ENCODE data around the gene SNCA. TPM values are rescaled to one million over a fixed set of nuclear protein-coding genes. Genes with fewer than 3 reads are reported as not detected.

Gene SNCA
- total RNA-seq, 1 experiment from 2014 or later: 6.0 TPM

DNA sequence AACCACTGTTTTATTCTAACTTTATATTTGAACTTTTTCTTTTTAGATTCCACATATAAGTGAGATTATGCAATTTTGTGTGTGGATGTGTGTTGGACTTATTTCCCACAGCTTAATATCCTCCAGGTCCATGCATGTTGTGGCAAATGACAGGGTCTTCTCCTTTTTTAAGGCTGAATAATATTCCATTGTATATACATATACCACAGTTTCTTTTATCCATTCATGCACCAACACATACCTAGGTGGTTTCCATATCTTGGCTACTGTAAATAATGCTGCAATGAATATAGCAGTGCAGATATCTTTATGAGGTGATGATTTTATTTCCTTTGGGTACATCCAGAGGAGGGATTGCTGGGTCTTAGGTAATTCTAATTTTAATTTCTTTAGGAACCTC, 69.0 kb downstream of the SNCA start:
- ChIA-PET POLR2A (no interaction called here), CTCF (no interaction called here)
- Histone ChIP-seq H3K4me1 (ENCODE audit: control insufficient read depth, insufficient read depth, low read length) (no peaks in the 10 kb centered on the region), H3K27me3 (ENCODE audit: control insufficient read depth, insufficient read depth, low read length) (no peaks in the 10 kb centered on the region), H3K4me3 (ENCODE audit: low read depth in 2 of 2, low read length in 2 of 2) (no peak overlapping the region), H3K9me3 (ENCODE audit: control insufficient read depth, insufficient read depth, low read depth, low read length) (no peaks in the 10 kb centered on the region), H3K27ac (ENCODE audit: low read length) (no peak overlapping the region), H3K36me3 (ENCODE audit: control insufficient read depth, insufficient read depth, low read length) (no peaks in the 10 kb centered on the region)
- no peak for DNase-seq (ENCODE audit: low read depth, low spot score)
- no TSS peak for BruUV-seq (replicated peaks)
- intact Hi-C loops (cut with micrococcal nuclease; ENCODE audit: unreplicated experiment) (no loop called here), in situ Hi-C loops (cut with HindIII; ENCODE audit: low pct_unique_long_range_greater_than_20kb, low sequenced_read_pairs) (no loop called here)
- no peak for ATAC-seq
- no peak for TF ChIP-seq SIN3A (IDR thresholded peaks at IDR 0.05; ENCODE audit: borderline replicate concordance, insufficient read depth, low read depth, low read length)
- TF ChIP-seq, protein P1, sequence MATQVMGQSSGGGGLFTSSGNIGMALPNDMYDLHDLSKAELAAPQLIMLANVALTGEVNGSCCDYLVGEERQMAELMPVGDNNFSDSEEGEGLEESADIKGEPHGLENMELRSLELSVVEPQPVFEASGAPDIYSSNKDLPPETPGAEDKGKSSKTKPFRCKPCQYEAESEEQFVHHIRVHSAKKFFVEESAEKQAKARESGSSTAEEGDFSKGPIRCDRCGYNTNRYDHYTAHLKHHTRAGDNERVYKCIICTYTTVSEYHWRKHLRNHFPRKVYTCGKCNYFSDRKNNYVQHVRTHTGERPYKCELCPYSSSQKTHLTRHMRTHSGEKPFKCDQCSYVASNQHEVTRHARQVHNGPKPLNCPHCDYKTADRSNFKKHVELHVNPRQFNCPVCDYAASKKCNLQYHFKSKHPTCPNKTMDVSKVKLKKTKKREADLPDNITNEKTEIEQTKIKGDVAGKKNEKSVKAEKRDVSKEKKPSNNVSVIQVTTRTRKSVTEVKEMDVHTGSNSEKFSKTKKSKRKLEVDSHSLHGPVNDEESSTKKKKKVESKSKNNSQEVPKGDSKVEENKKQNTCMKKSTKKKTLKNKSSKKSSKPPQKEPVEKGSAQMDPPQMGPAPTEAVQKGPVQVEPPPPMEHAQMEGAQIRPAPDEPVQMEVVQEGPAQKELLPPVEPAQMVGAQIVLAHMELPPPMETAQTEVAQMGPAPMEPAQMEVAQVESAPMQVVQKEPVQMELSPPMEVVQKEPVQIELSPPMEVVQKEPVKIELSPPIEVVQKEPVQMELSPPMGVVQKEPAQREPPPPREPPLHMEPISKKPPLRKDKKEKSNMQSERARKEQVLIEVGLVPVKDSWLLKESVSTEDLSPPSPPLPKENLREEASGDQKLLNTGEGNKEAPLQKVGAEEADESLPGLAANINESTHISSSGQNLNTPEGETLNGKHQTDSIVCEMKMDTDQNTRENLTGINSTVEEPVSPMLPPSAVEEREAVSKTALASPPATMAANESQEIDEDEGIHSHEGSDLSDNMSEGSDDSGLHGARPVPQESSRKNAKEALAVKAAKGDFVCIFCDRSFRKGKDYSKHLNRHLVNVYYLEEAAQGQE (IDR thresholded peaks at IDR 0.05; ENCODE audit: insufficient read depth in 1 of 2, low read depth in 2 of 2, low read length in 1 of 2): no peak
- TF ChIP-seq, protein P2, sequence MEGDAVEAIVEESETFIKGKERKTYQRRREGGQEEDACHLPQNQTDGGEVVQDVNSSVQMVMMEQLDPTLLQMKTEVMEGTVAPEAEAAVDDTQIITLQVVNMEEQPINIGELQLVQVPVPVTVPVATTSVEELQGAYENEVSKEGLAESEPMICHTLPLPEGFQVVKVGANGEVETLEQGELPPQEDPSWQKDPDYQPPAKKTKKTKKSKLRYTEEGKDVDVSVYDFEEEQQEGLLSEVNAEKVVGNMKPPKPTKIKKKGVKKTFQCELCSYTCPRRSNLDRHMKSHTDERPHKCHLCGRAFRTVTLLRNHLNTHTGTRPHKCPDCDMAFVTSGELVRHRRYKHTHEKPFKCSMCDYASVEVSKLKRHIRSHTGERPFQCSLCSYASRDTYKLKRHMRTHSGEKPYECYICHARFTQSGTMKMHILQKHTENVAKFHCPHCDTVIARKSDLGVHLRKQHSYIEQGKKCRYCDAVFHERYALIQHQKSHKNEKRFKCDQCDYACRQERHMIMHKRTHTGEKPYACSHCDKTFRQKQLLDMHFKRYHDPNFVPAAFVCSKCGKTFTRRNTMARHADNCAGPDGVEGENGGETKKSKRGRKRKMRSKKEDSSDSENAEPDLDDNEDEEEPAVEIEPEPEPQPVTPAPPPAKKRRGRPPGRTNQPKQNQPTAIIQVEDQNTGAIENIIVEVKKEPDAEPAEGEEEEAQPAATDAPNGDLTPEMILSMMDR (IDR thresholded peaks at IDR 0.05): no peak
- TF ChIP-seq TCF7L2 (IDR thresholded peaks at IDR 0.05; ENCODE audit: low read depth, low read length): no peak

DNA sequence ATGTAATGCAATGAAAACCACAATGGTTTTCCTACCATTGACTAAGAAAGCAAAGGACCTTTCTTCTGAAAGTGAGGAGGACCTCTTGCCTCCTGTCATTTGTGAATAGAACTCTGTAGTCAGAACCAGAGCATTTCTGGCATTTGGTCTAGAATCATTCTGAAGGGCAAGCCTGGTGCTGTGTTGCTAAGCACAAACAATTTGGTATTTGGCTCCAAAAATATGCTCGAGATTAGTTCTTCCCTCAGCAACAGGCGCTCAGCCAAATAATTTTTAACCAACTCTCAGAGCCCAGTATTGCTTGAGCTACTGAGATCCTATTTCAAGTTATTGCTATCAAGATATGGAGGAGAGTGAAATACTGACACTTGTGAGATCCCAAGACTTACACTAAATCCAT, 71.0 kb downstream of the SNCA start:
- CTCF ChIA-PET: no interaction called here
- Histone ChIP-seq H3K4me1 (ENCODE audit: control insufficient read depth, insufficient read depth, low read length) (no peaks in the 10 kb centered on the region), H3K27me3 (ENCODE audit: control insufficient read depth, insufficient read depth, low read length) (no peaks in the 10 kb centered on the region), H3K9me3 (ENCODE audit: control insufficient read depth, insufficient read depth, low read depth, low read length) (no peaks in the 10 kb centered on the region), H3K36me3 (ENCODE audit: control insufficient read depth, insufficient read depth, low read length) (no peaks in the 10 kb centered on the region), H3K27ac (ENCODE audit: low read length) (no peak overlapping the region), H3K4me3 (ENCODE audit: low read depth in 2 of 2, low read length in 2 of 2) (no peak overlapping the region)
- intact Hi-C loops (cut with micrococcal nuclease; ENCODE audit: unreplicated experiment) (no loop called here), in situ Hi-C loops (cut with HindIII; ENCODE audit: low pct_unique_long_range_greater_than_20kb, low sequenced_read_pairs) (no loop called here)
- DNase-seq (ENCODE audit: low read depth, low spot score) (no peak), ATAC-seq (no peak)
- no peak for TF ChIP-seq TCF7L2 (IDR thresholded peaks at IDR 0.05; ENCODE audit: low read depth, low read length)
- no peak for TF ChIP-seq SIN3A (IDR thresholded peaks at IDR 0.05; ENCODE audit: borderline replicate concordance, insufficient read depth, low read depth, low read length)
- TF ChIP-seq, protein P2 (IDR thresholded peaks at IDR 0.05): no peak
- TF ChIP-seq, protein P1 (IDR thresholded peaks at IDR 0.05; ENCODE audit: insufficient read depth in 1 of 2, low read depth in 2 of 2, low read length in 1 of 2): no peak
- no peak for TF ChIP-seq POLR2AphosphoS5 (IDR thresholded peaks at IDR 0.05; ENCODE audit: low read depth, low read length)
- no TSS peak for BruUV-seq (replicated peaks)
- POLR2A ChIA-PET: no interaction called here

All from Panc1 (cell line).